AG10803 (cell line): ENCODE results near the gene PIGQ.

ENCODE experiments used
- DNase-seq: peaks from one replicate; pipeline ENCODE4 v3.0.0; 2010; ENCODE audit warnings: low read depth
- H3K4me3 ChIP-seq: 2 replicates; pipeline ENCODE4 v1.5.1; 2011; ENCODE audit warnings: mild to moderate bottlenecking, low read length, control low read depth
- CTCF ChIP-seq: conservative IDR thresholded peaks from 2 replicates; pipeline ENCODE4 v1.5.1; 2011; ENCODE audit warnings: mild to moderate bottlenecking, low read length, control low read depth, inconsistent platforms

The PIGQ gene

GRCh38 chr16:569445-570254 lies at the start of gene PIGQ:
Gene PIGQ, plus strand, starts transcription at chr16:569968. Its CDS starts 4,107 bp downstream, at chr16:574075.
- TF ChIP-seq CTCF: no peak
- peak within 1 kb of the TSS; percentile 81 for H3K4me3 ChIP-seq
- DNase-seq: peak; percentile 63

GRCh38 chr16:520847-521246 lies 48.9 kb upstream of the PIGQ start:
- TF ChIP-seq CTCF: no peak
- no peak overlapping the region for H3K4me3 ChIP-seq
- DNase-seq: no peak

GRCh38 chr16:521381-522210 lies 48.2 kb upstream of the PIGQ start:
- DNase-seq: no peak
- TF ChIP-seq CTCF: 0 out of 2 replicates have a peak, but pooled peaks have one; percentile 2
- H3K4me3 ChIP-seq: no peak overlapping the region

GRCh38 chr16:522320-523096 lies 47.3 kb upstream of the PIGQ start:
- TF ChIP-seq CTCF: no peak
- no peak overlapping the region for H3K4me3 ChIP-seq

GRCh38 chr16:523097-523741 lies 46.5 kb upstream of the PIGQ start:
- no peak for DNase-seq
- TF ChIP-seq CTCF: no peak

More at GRCh38 chr16:522320-523096, 47.3 kb upstream of the PIGQ start:
- DNase-seq: no peak

GRCh38 chr16:524274-525040 lies 45.3 kb upstream of the PIGQ start:
- no peak for DNase-seq
- no peak overlapping the region for H3K4me3 ChIP-seq
- no peak for TF ChIP-seq CTCF

More at GRCh38 chr16:523097-523741, 46.5 kb upstream of the PIGQ start:
- H3K4me3 ChIP-seq: no peak overlapping the region
